Right lobe of liver (tissue), 6 donors: ENCODE measurements around the gene CDHR1. TPM values are rescaled to one million over a fixed set of nuclear protein-coding genes. Genes with fewer than 3 reads are reported as not detected.

Experiments used
- ATAC-seq, 4 donors: fragments of 200-7000 bp; cut with Tn5 transposase; one replicate each; pipeline ENCODE4 v1.9.1; 2020; ENCODE audit warnings: mild to moderate bottlenecking in 4 of 4, moderate library complexity in 4 of 4
- DNase-seq, 3 donors: peaks; one replicate each; pipeline ENCODE4 v3.0.0-alpha.2; 2020
- H3K27ac ChIP-seq, 3 donors: fragments of 200-600 bp; one replicate each; pipeline ENCODE4 v1.8.0; 2022
- H3K27me3 ChIP-seq, 2 donors: fragments of 200-600 bp; one replicate each; pipeline ENCODE4 v1.8.0; 2022
- H3K36me3 ChIP-seq, 4 donors: fragments of 200-600 bp; sonication (generic) in 1 of 4; one replicate each; pipeline versions ENCODE4 v1.5.1 to v1.8.0; 2017 to 2022; ENCODE audit warnings: control low read depth in 1 of 4
- H3K4me1 ChIP-seq, 4 donors: fragments of 200-600 bp; sonication (generic) in 1 of 4; one replicate each; pipeline versions ENCODE4 v1.5.1 to v1.8.0; 2017 to 2022; ENCODE audit warnings: control low read depth in 1 of 4
- H3K4me3 ChIP-seq, 3 donors: fragments of 200-600 bp; one replicate each; pipeline ENCODE4 v1.8.0; 2022
- H3K9me3 ChIP-seq, 4 donors: fragments of 200-600 bp; sonication (generic) in 1 of 4; one replicate each; pipeline versions ENCODE4 v1.5.1 to v1.8.0; 2017 to 2022; ENCODE audit warnings: control low read depth in 1 of 4
- POLR2A ChIP-seq: fragments of 450-650 bp; IDR thresholded peaks from one replicate; pipeline ENCODE4 v1.6.1; 2017; ENCODE audit warnings: antibody characterized with exemption, mild to moderate bottlenecking
- WGBS: methylation state at CpG from one replicate; pipeline ENCODE4 v1.1.6; 2018; ENCODE audit warnings: low coverage, low lambda C conversion rate; ENCODE audit not compliant: insufficient coverage; ENCODE audit errors: missing lambda C conversion rate; 5-methylcytosine and 5-hydroxymethylcytosine counted together
- intact Hi-C, 2 donors: fragments of 100-400 bp; cut with DNase I; formaldehyde crosslinking; loops; one replicate each; pipeline versions ENCODE4 v1.11.2 to v1.14.1; 2022
- total RNA-seq, 6 experiments: library from RNA; depleted of rRNA in 2 of 6; stranded (reverse); fragments of >200 nt in 2 of 6; fragmentation: NEBNext Ultra II Directional in 3 of 6; extraction: Animal tissue kit (Norgen Biotek cat#: 25700) in 3 of 6; gene quantifications; one replicate each; pipeline versions ENCODE4 v1.1.0 to v1.2.4, GENCODE V29; 2016 to 2023
- TF ChIP-seq, protein P1 (sequence below), 4 donors: fragments of 200-600 bp in 3 of 4; fragments of 450-650 bp in 1 of 4; IDR thresholded peaks; one replicate each; pipeline versions ENCODE4 v1.5.1 to v1.8.0; 2016 to 2022; ENCODE audit warnings: antibody characterized with exemption in 4 of 4, mild to moderate bottlenecking in 2 of 4
- donor health status: DM: no; HTN: yes; CAD: no.
- donor health status: DM: no; HTN: no; CAD: no.
- donor health status: DM: no; HTN: no; CAD: no.
- donor health status: DM: no; HTN: yes; CAD: no.
- donor health status: DM: no; HTN: yes; CAD: no.

CDHR1 gene
- total RNA-seq, 6 experiments from 2014 or later = 0.09 to 0.42 (median 0.19) TPM; not detected in 1

DNA sequence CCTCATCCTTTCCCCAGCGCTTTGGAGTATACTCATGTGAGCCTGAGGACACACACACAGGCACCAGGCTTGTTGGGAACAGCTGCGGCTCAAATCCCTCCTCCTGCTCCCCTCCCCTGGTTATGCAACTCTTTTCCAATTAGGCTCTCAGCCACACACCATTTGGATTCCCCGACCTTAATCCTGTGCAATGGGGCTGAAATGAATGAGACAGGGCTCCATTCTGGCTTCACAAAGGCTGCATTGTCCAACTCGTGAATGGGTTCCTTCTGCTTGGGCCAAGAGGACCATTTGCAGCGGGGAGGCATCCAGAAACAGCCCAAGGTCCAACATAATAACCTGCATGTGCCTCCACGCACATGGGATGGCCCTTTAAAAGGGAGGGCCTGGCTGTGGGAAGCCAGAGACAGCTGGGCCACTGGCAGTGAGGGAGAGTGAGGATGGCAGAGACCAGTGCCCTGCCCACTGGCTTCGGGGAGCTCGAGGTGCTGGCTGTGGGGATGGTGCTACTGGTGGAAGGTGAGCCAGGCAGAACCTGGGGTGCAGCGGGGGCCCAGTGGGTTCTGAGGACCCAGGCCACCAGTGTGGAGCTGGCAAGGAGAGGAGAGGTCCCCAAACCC lies 50.4 kb downstream of the CDHR1 start, which contains the start of gene RGR:
Gene RGR, plus strand, starts transcription at position 403 of the 620 bp plus-strand sequence. Its CDS starts 38 bp downstream, at position 441.
- H3K4me1 ChIP-seq = no peaks in the 10 kb centered on the region
- intact Hi-C loops = no loop called here
- 33% methylated on average over 4 of the region's 9 CpGs for WGBS
- TF ChIP-seq, protein P1, sequence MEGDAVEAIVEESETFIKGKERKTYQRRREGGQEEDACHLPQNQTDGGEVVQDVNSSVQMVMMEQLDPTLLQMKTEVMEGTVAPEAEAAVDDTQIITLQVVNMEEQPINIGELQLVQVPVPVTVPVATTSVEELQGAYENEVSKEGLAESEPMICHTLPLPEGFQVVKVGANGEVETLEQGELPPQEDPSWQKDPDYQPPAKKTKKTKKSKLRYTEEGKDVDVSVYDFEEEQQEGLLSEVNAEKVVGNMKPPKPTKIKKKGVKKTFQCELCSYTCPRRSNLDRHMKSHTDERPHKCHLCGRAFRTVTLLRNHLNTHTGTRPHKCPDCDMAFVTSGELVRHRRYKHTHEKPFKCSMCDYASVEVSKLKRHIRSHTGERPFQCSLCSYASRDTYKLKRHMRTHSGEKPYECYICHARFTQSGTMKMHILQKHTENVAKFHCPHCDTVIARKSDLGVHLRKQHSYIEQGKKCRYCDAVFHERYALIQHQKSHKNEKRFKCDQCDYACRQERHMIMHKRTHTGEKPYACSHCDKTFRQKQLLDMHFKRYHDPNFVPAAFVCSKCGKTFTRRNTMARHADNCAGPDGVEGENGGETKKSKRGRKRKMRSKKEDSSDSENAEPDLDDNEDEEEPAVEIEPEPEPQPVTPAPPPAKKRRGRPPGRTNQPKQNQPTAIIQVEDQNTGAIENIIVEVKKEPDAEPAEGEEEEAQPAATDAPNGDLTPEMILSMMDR (IDR thresholded peaks at IDR 0.05) = no peak
- no peak for TF ChIP-seq POLR2A
- no peak within 1 kb of the TSS for H3K4me3 ChIP-seq
- ATAC-seq (no peak), DNase-seq (no peak)
- H3K36me3 ChIP-seq = no peaks in the 10 kb centered on the region
- H3K27ac ChIP-seq = no peak within 1 kb of the TSS
- no peaks in the 10 kb centered on the region for H3K27me3 ChIP-seq
- H3K9me3 ChIP-seq = no peaks in the 10 kb centered on the region

GRCh38 chr10:84247496-84247895 lies 53.2 kb downstream of the CDHR1 start:
- ATAC-seq (no peak), DNase-seq (no peak)
- no peaks in the 10 kb centered on the region for H3K27me3 ChIP-seq
- no peak overlapping the region for H3K4me3 ChIP-seq
- WGBS = 81% methylated on average over 4 of the region's 6 CpGs
- intact Hi-C loops = no loop called here
- no peaks in the 10 kb centered on the region for H3K36me3 ChIP-seq
- no peak for TF ChIP-seq POLR2A
- TF ChIP-seq, protein P1 (IDR thresholded peaks at IDR 0.05) = no peak
- no peaks in the 10 kb centered on the region for H3K4me1 ChIP-seq
- H3K9me3 ChIP-seq = no peaks in the 10 kb centered on the region
- H3K27ac ChIP-seq = no peak overlapping the region

DNA sequence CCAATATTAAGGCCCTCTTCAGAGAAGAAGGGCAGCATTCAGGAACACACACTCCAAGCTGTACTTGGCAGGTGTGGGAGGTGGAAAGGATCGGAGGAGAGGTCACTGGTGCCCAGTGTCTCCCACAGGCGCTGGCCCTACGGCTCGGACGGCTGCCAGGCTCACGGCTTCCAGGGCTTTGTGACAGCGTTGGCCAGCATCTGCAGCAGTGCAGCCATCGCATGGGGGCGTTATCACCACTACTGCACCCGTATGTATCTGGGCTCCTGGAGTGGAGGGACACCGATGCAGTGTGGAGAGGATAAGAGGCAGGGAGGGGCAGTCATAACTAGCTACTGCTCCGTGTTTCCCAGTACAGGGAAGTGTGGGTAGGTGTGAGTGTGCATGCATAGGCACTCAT lies 54.5 kb downstream of the CDHR1 start:
- Histone ChIP-seq H3K27me3 (no peaks in the 10 kb centered on the region), H3K4me1 (no peaks in the 10 kb centered on the region), H3K36me3 (no peaks in the 10 kb centered on the region), H3K4me3 (no peak overlapping the region), H3K9me3 (no peaks in the 10 kb centered on the region), H3K27ac (no peak overlapping the region)
- 25% methylated on average over 1 of the region's 12 CpGs for WGBS
- no peak for DNase-seq
- no peak for TF ChIP-seq POLR2A
- TF ChIP-seq, protein P1 (IDR thresholded peaks at IDR 0.05) = no peak
- no peak for ATAC-seq
- intact Hi-C loops = no loop called here

DNA sequence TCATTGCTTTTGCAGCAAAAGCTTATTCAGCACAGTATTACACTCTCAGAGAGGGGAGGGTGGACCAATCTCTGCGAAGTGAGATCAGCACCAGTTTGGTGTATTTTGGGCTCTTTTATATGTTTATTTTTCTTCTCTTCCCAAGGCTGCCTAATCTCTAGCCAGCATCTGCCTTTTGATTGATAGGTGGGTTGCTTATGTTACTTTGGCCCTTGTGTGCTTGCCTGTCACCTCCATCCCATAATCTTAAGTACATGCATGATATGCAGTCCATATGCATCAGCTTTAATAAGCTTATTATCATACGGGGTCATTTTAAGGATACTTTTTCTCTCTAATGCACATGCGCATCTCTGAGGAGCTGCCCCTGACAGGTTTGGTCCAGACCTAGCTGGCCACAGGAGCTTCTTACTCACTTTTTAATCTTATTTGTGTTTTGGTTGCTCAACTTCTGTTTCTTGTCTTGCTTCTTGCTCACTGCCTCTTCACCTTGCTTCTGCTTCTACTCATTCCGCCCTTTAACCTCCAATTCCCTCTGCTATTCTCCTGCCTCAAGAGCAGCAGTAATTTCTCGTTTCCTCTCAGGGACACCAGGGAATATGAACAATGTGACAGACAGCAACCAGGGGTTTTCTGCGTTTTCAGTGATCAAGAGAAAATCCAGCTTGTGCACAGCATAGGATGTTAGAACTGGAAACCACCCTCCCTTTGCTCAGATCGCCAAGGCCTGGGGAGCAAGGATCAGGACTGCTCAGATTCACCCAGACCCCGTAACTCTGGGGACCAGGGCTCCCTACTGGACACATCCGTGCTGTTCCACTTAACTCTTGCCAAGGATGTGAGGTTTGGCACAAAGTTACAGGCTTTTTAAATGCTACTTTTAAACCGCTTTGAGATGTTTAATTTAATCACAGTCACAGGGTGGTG lies 60.5 kb downstream of the CDHR1 start:
- Histone ChIP-seq H3K4me1 (no peaks in the 10 kb centered on the region), H3K27me3 (no peaks in the 10 kb centered on the region), H3K36me3 (no peaks in the 10 kb centered on the region), H3K9me3 (no peaks in the 10 kb centered on the region), H3K27ac (no peak overlapping the region), H3K4me3 (no peak overlapping the region)
- TF ChIP-seq, protein P1 (IDR thresholded peaks at IDR 0.05) = no peak
- no peak for TF ChIP-seq POLR2A
- ATAC-seq (no peak), DNase-seq (no peak)
- 61% methylated on average over 9 of the region's 10 CpGs for WGBS
- intact Hi-C loops = no loop called here
